Activated naive CD8-positive, alpha-beta T cell treated with anti-CD3 and anti-CD28 coated beads, Interleukin-2, amount 50 U/mL, for 16 hours (primary cell): ENCODE measurements around the gene ANO2.
"Not testable (repeated sequence)": the region's sequence is repeated elsewhere in the genome, so short reads cannot be mapped to it uniquely, and the experiment has no call there.

ENCODE experiments used
- DNase-seq: peaks from one replicate; pipeline ENCODE4 v3.0.0-alpha.2; 2020; ENCODE audit warnings: low read depth, low spot score

Gene ANO2

GRCh38 chr12:5818877-5819276 lies 126.2 kb downstream of the ANO2 start:
- not testable (repeated sequence) for DNase-seq

DNA sequence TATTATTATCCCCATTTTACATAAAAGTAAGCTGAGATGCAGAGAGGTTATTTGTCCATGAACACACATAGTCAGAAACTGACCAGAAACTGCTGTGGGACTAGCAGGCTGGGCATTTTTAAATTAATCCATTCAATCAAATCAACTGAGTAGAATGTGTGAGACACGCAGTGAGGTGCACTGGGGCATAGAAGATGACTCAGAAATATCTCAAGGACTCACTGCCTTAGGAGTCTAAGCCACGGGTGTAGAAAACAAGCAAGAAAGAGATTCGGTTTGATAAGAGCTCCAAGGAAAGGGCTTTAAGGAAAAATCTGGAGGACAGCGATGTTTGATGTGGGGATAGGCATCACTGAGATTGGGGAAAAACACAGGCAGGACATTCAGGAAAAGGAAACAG lies 127.8 kb downstream of the ANO2 start:
- no peak for DNase-seq

DNA sequence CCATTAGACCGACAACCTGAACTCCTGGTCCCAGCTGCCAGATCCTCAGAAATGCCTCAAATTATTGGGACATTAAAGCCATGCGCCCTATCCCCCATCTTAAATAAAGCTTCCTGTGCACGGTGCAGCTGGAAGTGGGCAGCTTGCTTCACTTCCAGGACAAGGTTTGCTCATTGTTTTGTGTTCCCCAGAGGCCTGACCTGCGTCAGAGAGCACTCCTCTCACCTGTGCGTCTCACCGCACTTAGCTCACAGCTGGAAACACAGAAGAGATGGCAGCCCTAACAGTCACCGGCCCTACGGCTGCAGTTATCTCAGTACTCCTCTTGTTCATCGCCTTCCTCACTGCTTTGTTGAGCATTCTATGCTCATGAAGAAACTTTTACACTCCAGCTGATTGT lies 135.5 kb downstream of the ANO2 start:
- no peak for DNase-seq

DNA sequence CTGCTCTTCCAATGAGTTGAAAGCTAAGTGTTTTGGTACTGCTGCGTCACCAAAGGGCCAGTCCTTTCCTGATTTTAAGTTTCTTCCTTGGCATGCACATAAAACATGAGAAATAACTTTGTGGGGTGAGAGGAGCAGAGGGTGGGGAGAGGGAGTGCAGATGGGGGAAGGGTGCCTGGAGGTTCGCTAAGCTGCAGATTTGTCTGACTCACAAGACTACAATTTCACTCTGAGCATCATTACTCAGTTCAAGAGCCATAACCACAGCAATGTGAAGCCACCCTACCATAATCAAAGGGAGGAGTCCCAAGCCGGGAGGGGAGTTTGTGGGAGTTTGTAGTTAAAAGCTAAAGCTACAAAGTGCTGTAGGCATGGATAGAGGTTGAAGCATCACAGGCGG lies 136.1 kb downstream of the ANO2 start:
- no peak for DNase-seq

- no peak for DNase-seq
Observed at GRCh38 chr12:5807514-5808219, 137.4 kb downstream of the ANO2 start.

GRCh38 chr12:5807090-5807414 lies 138.0 kb downstream of the ANO2 start:
- no peak for DNase-seq

DNA sequence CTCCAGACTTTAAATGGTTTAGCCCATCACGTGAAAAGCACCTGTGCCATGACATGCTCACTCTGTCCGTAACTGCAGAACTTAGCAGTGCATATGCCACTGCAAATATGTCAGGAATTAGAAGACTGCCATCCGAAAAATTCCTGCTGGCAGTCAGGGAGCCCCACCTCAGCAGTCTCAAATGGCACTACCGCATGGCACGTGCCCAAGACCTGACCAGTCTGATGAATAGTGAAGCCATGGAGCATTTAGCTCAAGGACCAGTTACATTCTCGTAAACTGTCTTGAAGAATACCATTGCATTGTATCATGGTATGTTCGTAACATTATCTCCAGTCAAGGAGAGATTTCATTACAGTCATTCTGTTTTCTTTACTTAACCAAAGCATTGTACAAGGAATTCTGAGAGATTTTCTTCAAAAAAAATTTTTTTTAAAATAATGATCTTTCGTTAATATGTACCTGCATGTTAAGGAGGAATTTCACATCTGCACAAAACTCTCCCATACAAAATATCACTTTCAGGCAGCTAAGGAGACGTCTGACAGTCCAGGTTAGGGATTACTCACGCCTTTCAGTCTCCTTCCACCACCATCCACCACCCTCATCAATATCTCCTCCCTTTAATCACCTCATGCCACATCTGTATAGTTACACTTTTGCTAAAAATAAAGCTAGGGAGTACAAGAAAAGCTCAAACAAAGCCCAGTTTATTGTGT lies 138.5 kb downstream of the ANO2 start:
- DNase-seq: no peak

DNA sequence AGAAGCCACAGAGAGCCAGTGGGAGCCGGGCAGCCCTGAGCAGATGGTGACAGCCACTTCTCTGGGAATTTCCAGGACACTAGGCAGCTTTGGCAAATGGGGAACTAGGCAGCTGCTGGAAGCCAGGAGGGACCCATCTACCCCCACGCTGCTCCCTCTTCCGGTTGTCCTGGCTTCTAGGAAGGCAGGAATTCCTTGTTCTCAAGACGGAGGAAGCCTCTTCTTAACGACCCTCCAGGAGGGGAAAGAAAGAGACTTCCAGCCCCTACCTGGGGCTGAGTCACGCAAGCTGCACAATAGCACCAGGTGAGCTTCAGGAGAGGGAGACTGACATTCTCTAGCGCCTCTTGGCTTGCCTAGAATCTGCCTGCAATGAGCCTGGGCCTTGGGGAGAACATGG lies 141.5 kb downstream of the ANO2 start:
- DNase-seq: no peak

- no peak for DNase-seq
Observed at GRCh38 chr12:5798242-5799015, 146.6 kb downstream of the ANO2 start.

DNA sequence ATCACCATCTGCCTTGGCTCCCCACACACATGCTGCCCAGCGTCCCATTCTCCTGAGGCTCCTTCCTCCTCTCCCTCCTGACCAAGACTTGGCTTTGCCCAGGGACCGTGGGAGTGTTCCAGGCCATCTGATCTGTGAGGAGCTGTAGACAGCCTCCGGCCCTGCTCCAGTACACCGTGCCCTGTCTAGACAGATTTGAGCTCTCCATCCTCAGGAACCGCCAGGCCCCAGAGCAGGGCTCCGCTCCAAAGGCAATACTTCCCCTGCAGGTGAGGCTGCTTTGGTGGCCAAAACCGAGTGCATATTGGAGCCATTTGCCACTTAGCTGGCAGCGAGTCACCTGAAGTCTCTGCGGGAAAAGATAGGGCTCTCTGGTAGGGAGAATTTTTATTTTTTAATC lies 147.4 kb downstream of the ANO2 start:
- no peak for DNase-seq

GRCh38 chr12:5796959-5797225 lies 148.2 kb downstream of the ANO2 start:
- DNase-seq: no peak

DNA sequence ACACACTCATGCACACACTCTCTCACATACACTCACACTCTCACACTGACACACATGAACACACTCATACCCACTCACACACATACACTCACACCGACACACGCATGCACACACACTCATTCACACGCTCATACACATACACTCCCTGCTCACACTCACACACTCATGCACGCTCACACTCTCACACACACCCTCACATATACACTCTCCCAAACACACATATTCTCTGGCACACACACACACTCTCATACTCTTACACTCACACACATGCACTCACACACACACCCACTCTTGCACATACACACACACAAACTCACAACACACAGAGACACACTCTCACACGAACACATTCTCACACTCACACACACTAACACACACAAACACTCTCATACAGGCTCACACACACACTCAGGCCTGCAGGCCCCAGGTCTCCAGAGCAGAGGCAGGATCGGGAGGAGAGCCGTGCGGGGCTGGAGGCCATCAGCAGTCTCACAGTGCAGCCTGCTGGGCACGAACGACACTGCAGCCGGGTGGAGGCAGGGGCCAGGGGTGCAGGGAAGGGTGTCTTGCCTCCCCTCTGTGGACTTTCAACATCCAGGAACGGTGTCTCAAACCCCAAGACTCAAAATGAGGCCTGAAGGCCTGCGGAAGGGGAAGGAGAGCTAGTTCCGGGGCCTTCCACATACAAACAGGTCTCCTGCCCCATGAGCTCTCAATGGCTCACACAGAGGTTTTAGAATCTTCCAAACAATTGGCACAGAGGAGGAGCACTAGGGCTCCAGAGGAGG lies 148.7 kb downstream of the ANO2 start:
- DNase-seq: no peak

- no peak for DNase-seq
Observed at GRCh38 chr12:5794156-5794555, 150.9 kb downstream of the ANO2 start.

DNA sequence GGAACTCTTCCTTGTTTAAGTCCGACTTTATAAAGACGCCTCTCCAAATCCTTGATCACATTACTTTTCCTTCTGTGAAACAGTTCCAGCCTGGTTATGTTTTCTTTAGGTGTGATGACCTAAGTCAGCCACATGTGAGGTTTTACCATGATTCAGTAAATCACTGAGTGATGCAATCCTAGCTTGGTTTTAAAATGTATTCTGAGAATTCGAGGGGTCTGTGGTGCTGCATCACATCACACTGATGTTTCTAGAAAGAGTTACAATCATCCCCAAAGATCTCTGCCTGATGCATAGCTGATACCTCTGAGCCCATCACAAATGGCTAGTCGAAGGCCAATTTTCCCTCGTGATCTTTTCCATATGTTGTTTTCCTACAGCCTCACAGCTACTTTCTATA lies 152.7 kb downstream of the ANO2 start:
- DNase-seq: no peak

DNA sequence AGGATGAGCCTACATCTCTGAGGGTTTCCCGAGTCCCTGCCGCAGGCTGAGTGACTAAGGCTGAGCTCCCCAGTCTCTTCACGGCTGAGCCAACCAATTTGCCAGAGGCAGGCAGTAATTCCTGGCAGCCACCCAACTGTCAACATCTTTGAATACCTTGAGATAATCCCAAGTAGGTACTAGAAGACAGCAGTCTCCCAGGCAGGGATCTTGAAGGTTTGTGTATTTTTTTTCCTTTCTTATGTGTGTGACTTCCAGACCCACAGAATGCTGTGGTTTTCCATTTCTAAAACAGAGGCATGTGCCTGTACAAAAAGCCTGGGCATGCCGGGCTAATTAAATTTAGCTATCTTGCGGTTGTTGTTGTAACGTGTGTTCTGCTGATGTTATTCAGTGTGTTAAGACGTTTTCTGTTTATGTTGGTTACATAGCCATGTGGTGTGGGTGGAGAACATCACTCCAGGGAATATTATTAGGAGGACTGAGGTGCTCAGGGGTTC lies 155.5 kb downstream of the ANO2 start:
- no peak for DNase-seq

DNA sequence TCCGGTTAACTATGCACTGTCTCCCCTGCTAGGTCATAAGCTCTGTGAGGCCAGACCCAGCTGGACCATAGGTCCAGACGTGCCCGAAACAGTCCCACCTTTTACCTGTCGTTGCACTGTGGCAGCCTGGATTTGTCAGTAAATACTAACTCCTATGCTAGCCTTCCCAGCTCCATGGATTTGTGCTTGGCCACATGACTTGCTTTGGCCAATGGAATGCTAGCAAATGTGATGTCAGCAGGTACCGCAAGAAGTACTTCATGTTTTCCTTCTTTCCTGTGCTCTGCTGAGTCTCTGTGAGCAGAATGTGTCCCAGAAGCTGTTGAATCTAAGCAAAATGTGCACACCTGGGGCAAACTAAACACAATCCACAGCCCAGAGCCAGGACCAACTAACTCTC lies 157.2 kb downstream of the ANO2 start:
- DNase-seq: no peak

GRCh38 chr12:5785601-5786000 lies 159.5 kb downstream of the ANO2 start:
- no peak for DNase-seq

- DNase-seq: no peak
Observed at GRCh38 chr12:5784462-5785130, 160.5 kb downstream of the ANO2 start.

- no peak for DNase-seq
Observed at GRCh38 chr12:5783289-5783920, 161.7 kb downstream of the ANO2 start.

- DNase-seq: no peak
Observed at GRCh38 chr12:5780536-5780935, 164.5 kb downstream of the ANO2 start.

GRCh38 chr12:5779401-5779800 lies 165.7 kb downstream of the ANO2 start:
- DNase-seq: no peak
